PC-9 (cell line): Measurements from ENCODE around the gene MCMBP.

Experiments
- CTCF ChIP-seq: fragments of 200-600 bp; sonication (generic); conservative IDR thresholded peaks from 2 replicates; pipeline ENCODE4 v1.6.1; 2017; ENCODE audit warnings: mixed run types, antibody characterized with exemption, mild to moderate bottlenecking, moderate library complexity
- EZH2 ChIP-seq: fragments of 200-600 bp; sonication (generic); IDR thresholded peaks from 2 replicates; pipeline ENCODE4 v1.8.0; 2017; ENCODE audit warnings: antibody characterized with exemption, low read depth

GRCh38 chr10:119908166-119908565 is 35.5 kb upstream of the MCMBP start:
- TF ChIP-seq CTCF (no peak), EZH2 (no peak)
